ENCODE measurements around the gene MRPL53.

- TF ChIP-seq GABPA (IDR thresholded peaks at IDR 0.05 in 1 of 2, conservative IDR thresholded peaks at IDR 0.05 in 1 of 2) = no peak
- TF ChIP-seq CTCF (IDR thresholded peaks at IDR 0.05; ENCODE audit: low read depth, low read length, missing input control) = no peak
- no peak for TF ChIP-seq EGR1 (IDR thresholded peaks at IDR 0.05; ENCODE audit: low read depth in 2 of 2)
- TF ChIP-seq RAD21 (IDR thresholded peaks at IDR 0.05) = no peak
- TF ChIP-seq TAF1 (conservative IDR thresholded peaks at IDR 0.05) = no peak
- no peak for TF ChIP-seq ATF3 (IDR thresholded peaks at IDR 0.05)
- no peak for TF ChIP-seq MAX (IDR thresholded peaks at IDR 0.05)
- TF ChIP-seq SP1 (IDR thresholded peaks at IDR 0.05) = no peak
- TF ChIP-seq FOXA1 (IDR thresholded peaks at IDR 0.05) = no peak
- TF ChIP-seq REST (IDR thresholded peaks at IDR 0.05) = no peak
- no peak for TF ChIP-seq JUND (IDR thresholded peaks at IDR 0.05)
- TF ChIP-seq NR2F2 (IDR thresholded peaks at IDR 0.05) = no peak
- TF ChIP-seq YY1 (IDR thresholded peaks at IDR 0.05) = no peak
These were observed 35.5 kb upstream of the MRPL53 start for GRCh38 chr2:74507926-74508520.
